HPDE6-E6E7 (cell line): Measurements from ENCODE around the gene TBC1D9.

Experiments
- DNase-seq: peaks from one replicate; pipeline ENCODE4 v3.0.0; 2011; ENCODE audit warnings: missing footprints; ENCODE audit errors: extremely low spot score

Gene TBC1D9

GRCh38 chr4:140691369-140691768 is 64.8 kb downstream of the TBC1D9 start:
- DNase-seq, result no peak

GRCh38 chr4:140690093-140690492 is 66.1 kb downstream of the TBC1D9 start:
- DNase-seq, result no peak

GRCh38 chr4:140689623-140690022 is 66.6 kb downstream of the TBC1D9 start:
- no peak for DNase-seq

GRCh38 chr4:140688711-140689598 is 67.2 kb downstream of the TBC1D9 start:
- DNase-seq, result no peak

- no peak for DNase-seq
These were observed 69.4 kb downstream of the TBC1D9 start for GRCh38 chr4:140686796-140687195.

GRCh38 chr4:140684314-140684713 is 71.9 kb downstream of the TBC1D9 start:
- DNase-seq, result no peak

- no peak for DNase-seq
These were observed 75.0 kb downstream of the TBC1D9 start for GRCh38 chr4:140681201-140681600.

- DNase-seq, result no peak
These were observed 75.5 kb downstream of the TBC1D9 start for GRCh38 chr4:140680686-140681085.

- no peak for DNase-seq
These were observed 76.6 kb downstream of the TBC1D9 start for GRCh38 chr4:140679576-140679975.

- no peak for DNase-seq
These were observed 80.5 kb downstream of the TBC1D9 start for GRCh38 chr4:140675599-140676231.

GRCh38 chr4:140673729-140674128 is 82.5 kb downstream of the TBC1D9 start:
- DNase-seq, result no peak

GRCh38 chr4:140672416-140672815 is 83.8 kb downstream of the TBC1D9 start:
- no peak for DNase-seq

- no peak for DNase-seq
These were observed 88.1 kb downstream of the TBC1D9 start for GRCh38 chr4:140668111-140668510.

- DNase-seq, result no peak
These were observed 89.1 kb downstream of the TBC1D9 start for GRCh38 chr4:140666889-140667614.

GRCh38 chr4:140662082-140662869 is 93.9 kb downstream of the TBC1D9 start:
- DNase-seq, result no peak

GRCh38 chr4:140661550-140661949 is 94.6 kb downstream of the TBC1D9 start:
- DNase-seq, result no peak

- DNase-seq, result no peak
These were observed 96.1 kb downstream of the TBC1D9 start for GRCh38 chr4:140659943-140660700.

GRCh38 chr4:140654495-140654814 is 101.7 kb downstream of the TBC1D9 start:
- DNase-seq, result no peak

GRCh38 chr4:140653718-140654494 is 102.3 kb downstream of the TBC1D9 start:
- DNase-seq, result no peak

- DNase-seq, result no peak
These were observed 103.6 kb downstream of the TBC1D9 start for GRCh38 chr4:140652601-140653000.
